Hematopoietic multipotent progenitor cell treated with erythropoietin and hydrocortisone succinate and interleukin-3 and kit ligand, for 6 days (in vitro differentiated cells): Measurements from ENCODE around the gene RHOF.

Experiments used
- DNase-seq: peaks from one replicate; pipeline ENCODE4 v3.0.0-alpha.2; 2015

RHOF gene

GRCh38 chr12:121793440-121793837, at the start of gene RHOF:
TSS of gene RHOF (minus strand) at chr12:121793688. CDS start at chr12:121793633, 55 bp downstream.
- DNase-seq = peak; percentile 75

DNA sequence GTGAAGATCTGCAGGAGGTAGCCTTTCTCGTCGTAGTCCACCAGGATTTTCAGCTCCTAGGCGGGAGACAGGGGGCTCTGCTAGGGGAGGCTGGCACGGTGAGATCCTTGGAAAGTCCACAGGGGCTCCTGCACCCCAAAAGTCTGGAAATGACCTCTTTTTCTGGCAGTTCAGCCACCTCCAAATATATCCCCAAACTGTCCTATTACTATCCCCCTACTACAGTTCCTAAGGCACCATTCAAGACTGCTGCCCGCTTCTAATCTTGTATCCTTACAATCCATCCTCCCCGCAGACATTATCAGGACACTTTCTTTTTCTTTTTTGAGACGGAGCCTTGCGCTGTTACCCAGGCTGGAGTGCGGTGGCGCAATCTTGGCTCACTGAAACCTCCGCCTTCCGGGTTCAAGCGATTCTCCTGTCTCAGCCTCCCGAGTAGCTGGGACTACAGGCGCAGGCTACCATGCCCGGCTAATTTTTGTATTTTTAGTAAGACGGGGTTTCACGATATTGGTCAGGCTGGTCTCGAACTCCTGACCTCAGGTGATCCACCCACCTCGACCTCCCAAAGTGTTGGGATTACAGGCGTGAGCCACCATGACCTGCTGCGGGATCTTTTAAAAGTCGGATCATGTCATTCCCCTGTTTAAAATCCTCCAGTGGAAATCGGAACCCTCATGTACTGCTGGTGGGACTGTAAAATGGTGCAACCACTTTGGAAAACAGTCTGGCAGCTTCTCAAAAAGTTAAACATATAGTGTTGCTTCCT, 46.7 kb upstream of the RHOF start:
- DNase-seq = peak; percentile 51

DNA sequence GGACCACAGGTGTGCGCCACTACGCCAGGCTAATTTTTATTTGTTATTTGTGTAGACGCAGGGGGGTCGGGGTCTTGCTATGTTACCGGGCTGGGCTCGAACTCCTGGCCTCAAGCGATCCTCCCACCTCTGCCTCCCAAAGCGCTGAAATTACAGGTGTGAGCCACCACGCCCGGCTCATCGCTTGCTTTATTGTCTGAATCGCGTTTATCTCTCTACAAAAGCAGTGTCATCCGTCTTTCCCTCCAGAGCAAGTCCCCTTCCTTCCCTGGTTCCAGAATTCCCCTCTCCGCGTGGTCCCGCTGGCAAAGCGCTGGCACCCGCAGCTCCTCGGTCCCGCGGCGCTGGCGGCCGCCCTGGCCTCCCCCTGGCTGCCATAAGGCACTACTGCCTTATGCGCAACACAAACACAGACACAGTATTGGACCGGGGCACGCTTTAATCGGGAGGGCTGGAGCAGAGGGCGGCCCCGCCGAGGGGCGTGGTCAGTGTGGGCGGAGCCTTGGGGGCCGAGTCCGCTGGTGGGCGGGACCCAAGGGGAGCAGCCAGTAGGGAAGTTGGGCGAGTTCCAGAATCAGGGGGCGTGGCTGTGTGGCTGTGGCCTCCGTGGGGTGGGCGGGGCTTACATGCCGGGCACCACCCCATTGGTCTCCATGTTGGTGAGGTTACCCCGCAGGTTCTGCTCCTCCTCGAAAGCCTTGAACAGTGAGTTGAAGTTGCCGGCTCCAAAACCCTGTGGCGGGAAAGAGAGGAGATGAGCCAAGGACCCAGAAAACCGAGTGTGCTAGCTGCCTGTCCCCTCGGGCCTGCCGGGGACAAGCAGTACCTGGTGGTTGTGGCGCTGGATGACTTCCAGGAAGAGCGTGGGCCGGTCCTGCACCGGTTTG, 45.9 kb upstream of the RHOF start:
- peak; percentile 100 for DNase-seq

DNA sequence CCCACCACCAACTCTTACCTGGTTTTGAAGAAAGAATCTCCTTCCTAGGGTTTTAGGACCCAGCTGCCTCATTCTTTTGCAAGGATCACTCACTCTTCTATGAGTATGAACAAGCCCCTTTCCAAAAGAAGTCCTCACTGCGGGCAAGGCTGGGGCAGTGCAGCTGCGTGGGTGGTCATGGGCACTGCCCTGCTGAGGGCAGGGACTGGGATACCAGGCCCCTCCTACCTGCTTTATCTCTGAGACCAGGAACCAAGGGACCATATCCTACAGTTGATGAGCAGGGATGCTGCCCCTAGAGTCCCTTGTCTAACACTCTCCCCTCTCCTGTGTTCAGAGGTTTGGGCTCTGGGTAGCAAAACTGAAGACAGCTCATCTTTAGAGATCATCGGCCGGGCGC, 44.6 kb upstream of the RHOF start:
- DNase-seq = peak; percentile 78

DNA sequence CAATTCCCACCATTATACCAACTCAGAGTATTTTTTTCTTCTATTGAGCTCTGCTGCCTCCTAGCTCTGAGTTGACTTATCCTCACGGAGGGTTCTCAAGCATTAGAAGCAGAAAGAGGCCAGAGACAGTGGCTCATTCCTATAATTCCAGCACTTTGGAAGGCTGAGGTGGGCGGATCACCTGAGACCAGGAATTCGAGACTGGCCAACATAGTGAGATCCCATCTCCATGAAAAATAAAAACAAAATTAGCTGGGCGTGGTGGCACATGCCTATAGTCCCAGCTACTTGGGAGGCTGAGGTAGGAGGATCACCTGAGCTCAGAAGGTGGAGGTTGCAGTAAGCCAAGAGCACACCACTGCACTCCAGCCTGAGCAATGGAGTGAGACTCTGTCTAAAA, 44.2 kb upstream of the RHOF start:
- DNase-seq = no peak

- no peak for DNase-seq
Observed at GRCh38 chr12:121831571-121832245, 38.2 kb upstream of the RHOF start.

- DNase-seq = no peak
Observed at GRCh38 chr12:121830588-121831265, 37.2 kb upstream of the RHOF start.

DNA sequence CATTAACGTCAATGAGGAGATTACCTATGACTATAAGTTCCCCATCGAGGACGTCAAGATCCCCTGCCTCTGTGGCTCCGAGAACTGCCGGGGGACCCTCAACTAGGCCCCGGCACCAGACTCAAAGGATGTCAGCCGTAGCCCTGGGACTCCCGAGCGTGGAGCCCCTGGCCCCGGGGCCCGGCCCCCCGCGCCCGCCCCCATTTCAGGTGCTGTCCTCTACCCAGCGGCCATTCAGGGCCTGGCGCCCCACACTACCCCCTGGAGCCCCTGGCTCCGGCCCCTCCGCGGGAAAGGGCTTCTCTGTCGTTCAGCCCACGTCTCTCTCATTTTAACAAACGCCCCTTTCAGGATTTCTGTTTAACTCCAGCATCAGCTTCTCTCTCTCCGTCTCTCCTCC, 36.6 kb upstream of the RHOF start:
- DNase-seq = no peak

DNA sequence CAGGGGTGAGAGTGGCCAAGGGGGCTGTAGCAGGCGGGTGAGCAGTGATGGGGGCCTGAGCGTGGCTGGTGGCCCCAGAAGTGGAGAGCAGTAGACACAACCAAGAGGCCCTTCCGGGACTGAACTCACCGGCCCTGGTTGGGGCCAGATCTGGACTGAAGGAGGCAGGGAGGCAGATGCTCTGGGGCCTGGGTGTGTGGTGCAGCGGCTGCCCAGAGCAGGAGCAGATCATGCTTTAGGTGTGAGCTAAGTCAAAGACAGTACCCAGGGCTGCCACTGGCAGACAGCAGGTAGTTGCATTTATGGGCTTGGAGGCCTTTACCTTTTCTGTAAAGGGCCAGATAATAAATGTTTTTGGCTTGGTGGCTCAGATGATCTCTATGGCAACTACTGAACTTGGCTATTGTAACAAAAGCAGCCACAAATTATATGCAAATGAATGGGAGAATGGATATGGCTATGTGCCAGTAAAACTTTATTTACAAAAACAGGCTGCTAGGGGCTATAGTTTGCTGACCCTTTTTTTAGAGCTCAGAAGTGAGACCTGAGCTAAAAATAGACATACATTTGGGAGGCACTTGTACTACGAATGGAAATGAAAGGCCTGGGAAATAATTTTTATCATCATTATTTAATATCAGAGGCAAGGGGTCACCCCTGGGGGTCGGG, 35.9 kb upstream of the RHOF start:
- DNase-seq = no peak

- no peak for DNase-seq
Observed at GRCh38 chr12:121828826-121829225, 35.3 kb upstream of the RHOF start.

- DNase-seq = no peak
Observed at GRCh38 chr12:121828306-121828705, 34.8 kb upstream of the RHOF start.

- no peak for DNase-seq
Observed at GRCh38 chr12:121827351-121828099, 34.0 kb upstream of the RHOF start.

DNA sequence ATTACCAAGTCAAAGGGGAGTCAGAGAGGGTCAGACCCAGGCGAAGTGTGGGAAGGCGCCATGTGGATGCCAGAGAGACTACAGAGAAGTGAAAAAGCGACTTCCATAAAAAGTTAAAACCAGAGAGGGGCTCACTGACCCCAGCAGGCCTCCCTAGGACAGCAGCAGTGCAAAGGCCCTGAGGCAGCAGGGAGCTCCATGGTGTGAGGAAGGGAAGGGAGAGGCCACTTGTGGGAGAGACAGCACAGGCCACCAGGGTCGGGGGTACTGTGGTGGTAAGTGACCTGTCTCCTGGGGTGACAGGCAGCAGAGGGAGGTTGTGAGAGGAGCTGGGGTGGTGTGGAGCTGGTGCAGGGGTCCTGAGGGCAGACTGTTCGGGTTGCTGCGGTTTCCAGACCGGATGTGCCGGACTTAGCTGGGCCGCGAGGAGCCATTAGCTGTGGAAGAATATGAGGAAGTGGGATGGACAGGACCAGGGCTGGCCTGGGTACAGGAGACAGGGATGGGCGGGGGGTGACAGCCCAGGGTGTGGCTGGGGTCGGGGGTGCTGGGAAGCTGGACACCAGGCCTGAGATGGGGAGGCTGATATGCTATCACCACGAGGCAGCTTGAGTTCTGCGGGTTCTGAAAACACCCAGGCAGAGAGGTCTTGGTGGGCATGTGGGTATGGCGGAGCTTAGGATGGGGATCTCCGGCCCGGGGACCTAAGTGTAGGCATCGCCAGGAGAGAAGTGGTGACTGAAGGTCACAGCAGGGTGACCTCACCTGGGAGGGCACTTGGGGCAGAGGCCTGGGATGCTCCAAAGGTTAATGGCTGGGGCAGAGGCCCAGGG, 33.0 kb upstream of the RHOF start:
- DNase-seq = no peak

DNA sequence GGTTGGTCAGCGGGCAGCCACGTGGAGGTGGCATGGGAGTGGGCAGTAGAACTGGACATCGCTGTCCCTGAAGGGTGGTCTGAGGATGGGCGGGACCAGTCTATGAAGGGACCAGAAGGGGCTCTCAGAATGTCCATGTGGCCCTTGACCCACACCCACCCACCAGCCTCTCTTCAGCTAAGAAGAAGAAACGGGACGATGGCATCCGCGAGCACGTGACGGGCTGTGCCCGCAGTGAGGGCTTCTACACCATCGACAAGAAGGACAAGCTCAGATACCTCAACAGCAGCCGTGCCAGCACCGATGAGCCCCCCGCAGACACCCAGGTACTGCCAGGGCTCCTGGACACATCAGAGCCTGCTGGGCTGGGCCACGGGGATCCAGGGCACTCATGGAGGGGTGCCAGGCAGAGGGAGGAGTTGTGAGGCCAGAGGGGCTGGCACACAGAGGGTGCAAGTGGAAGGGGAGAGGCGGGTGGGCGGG, 31.6 kb upstream of the RHOF start:
- DNase-seq = no peak

DNA sequence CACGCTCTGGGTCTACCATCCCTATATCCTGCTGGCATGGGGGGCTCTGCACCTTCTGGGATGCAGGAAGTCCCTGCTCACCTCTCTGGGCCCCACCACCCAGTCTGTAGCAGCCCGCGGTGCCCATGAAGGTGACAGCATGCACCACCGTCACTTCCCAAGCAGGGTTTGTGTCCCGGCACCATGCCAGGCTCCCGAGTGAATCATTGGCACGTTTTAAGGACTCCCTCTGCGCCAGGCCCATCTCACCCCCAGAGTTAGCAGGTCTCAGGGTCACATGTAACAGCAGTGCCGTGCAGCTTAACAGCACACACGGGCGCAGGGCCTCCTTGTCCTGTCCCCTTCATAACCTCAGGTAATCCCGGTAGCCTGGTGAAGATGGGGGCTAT, 30.2 kb upstream of the RHOF start:
- no peak for DNase-seq

DNA sequence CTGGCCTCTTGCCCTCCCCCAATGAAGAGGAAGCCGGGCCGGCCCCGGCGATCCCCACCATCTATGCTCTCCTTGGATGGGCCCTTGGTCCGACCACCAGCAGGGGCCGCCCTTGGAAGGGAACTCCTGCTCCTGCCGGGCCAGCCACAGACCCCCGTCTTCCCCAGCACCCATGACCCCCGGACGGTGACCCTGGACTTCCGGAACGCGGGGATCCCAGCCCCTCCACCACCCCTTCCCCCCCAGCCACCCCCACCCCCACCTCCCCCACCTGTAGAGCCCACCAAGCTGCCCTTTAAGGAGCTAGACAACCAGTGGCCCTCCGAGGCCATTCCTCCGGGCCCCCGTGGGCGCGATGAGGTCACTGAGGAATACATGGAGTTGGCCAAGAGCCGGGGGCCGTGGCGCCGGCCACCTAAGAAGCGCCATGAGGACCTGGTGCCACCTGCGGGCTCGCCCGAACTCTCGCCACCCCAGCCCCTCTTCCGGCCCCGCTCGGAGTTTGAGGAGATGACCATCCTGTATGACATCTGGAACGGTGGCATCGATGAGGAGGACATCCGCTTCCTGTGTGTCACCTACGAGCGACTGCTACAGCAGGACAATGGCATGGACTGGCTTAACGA, 29.7 kb upstream of the RHOF start:
- no peak for DNase-seq

- no peak for DNase-seq
Observed at GRCh38 chr12:121822393-121823100, 29.1 kb upstream of the RHOF start.

DNA sequence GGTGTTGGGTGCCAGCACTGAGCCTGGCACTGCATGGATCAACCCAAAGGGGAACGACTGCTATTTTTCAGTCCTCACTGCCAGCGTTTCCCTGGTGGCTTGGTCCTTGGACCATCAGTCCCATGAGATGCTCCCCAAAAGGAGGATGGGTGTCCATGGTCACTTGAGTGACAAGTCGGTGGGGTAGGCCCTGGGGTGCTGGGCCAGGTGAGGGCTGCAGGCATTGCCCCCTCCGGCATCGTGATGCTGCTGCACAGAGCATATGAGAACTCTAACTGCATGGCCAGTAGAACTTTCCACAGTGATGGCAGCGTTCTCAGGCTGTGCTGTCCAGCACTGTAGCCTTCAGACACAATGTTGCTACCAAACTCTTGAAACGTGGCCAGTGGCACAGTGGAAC, 26.6 kb upstream of the RHOF start:
- DNase-seq = no peak

- DNase-seq = no peak
Observed at GRCh38 chr12:121819212-121819949, 25.9 kb upstream of the RHOF start.
